ENCODE data around the gene SLC51A. TPM values are rescaled to one million over a fixed set of nuclear protein-coding genes. Genes with fewer than 3 reads are reported as not detected.

SLC51A gene
- total and polyA plus RNA-seq, 9 of the 15 experiments (the other 6 are each of a cell fraction or from before 2014, with no cell fraction given): 0.35 to 0.38 TPM; not detected in 7

- TF ChIP-seq MLLT1 (IDR thresholded peaks at IDR 0.05) (peak in 1 of 2 experiments; percentile 42; a peak in 1 of 4 replicates), NBN (IDR thresholded peaks at IDR 0.05; ENCODE audit: low read depth) (peak; percentile 63), ZBTB7A (IDR thresholded peaks at IDR 0.05; ENCODE audit: borderline replicate concordance, control insufficient read depth, low read depth, low read length) (no peak), ZNF134 (CRISPR knock-in tag; conservative IDR thresholded peaks at IDR 0.05) (no peak), TBP (optimal IDR thresholded peaks at IDR 0.05; ENCODE audit: low read depth, low read length) (no peak), REST (IDR thresholded peaks at IDR 0.05; ENCODE audit: borderline replicate concordance) (no peak), REST (CRISPR knock-in tag; IDR thresholded peaks at IDR 0.05; ENCODE audit: low read depth) (no peak), TAF15 (IDR thresholded peaks at IDR 0.05; ENCODE audit: low read depth, low read length) (no peak), MIER1 (IDR thresholded peaks at IDR 0.05; ENCODE audit: low read depth) (peak; percentile 33; the same call in 1 of the 2 replicates), MEF2D (tag; conservative IDR thresholded peaks at IDR 0.05; ENCODE audit: low read depth) (no peak), LCOR (CRISPR knock-in tag; IDR thresholded peaks at IDR 0.05) (peak; percentile 53; the same call in 1 of the 2 replicates), NR1H2 (CRISPR knock-in tag; IDR thresholded peaks at IDR 0.05) (no peak), MYC (IDR thresholded peaks at IDR 0.05; ENCODE audit: low read depth, low read length) (peak; percentile 52), MYC (CRISPR knock-in tag; IDR thresholded peaks at IDR 0.05; ENCODE audit: borderline replicate concordance, low read depth) (no peak), POLR2G (IDR thresholded peaks at IDR 0.05; ENCODE audit: low read depth, low read length) (peak; percentile 40; the same call in 1 of the 2 replicates), TRIM24 (IDR thresholded peaks at IDR 0.05) (peak in 1 of 2 experiments; percentile 9; a peak in 1 of 4 replicates), ZBTB12 (CRISPR knock-in tag; IDR thresholded peaks at IDR 0.05) (no peak), RBM14 (IDR thresholded peaks at IDR 0.05; ENCODE audit: borderline replicate concordance, insufficient read depth, low read depth, low read length) (no peak)
Measured at GRCh38 chr3:196207833-196208607, 8.3 kb upstream of the SLC51A start (continued).

All from K562 (cell line).